H1 (cell line): ENCODE data around the gene KLHL30. TPM values are rescaled to one million over a fixed set of nuclear protein-coding genes. Genes with fewer than 3 reads are reported as not detected.

Experiments used
- CTCF ChIA-PET: fragments of 300-600 bp; sonication (Branson Sonifier 250); formaldehyde crosslinking; loops from one replicate; lab custom pipeline; 2021; ENCODE audit not compliant: partially characterized antibody; lab: Charles Lee
- POLR2A ChIA-PET: fragments of 300-600 bp; sonication (Branson Sonifier 250); formaldehyde crosslinking; loops from one replicate; lab custom pipeline; 2021; ENCODE audit warnings: inconsistent platforms; ENCODE audit not compliant: partially characterized antibody; lab: Charles Lee
- DNase-seq, 2 experiments: peaks; one replicate each; pipeline versions ENCODE4 v3.0.0 to v3.0.0-alpha.2; 2010 to 2022; ENCODE audit warnings: low spot score in 2 of 2, low read depth in 1 of 2, mixed read lengths in 1 of 2
- FAIRE-seq: peaks from 2 replicates; lab custom pipeline; 2011; peaks lifted over from hg19 to GRCh38; lab: Jason Lieb, UNC
- H2AFZ ChIP-seq: 2 replicates; pipeline ENCODE4 v1.8.1; 2012; ENCODE audit warnings: low read length, inconsistent platforms
- H2AK5ac ChIP-seq: 2 replicates; pipeline ENCODE4 v1.6.1; 2013; ENCODE audit warnings: low read depth, low read length
- H2BK120ac ChIP-seq: replicated peaks from 2 replicates; pipeline ENCODE3; 2013; ENCODE audit warnings: low read depth, low read length, inconsistent platforms
- H2BK12ac ChIP-seq: 2 replicates; pipeline ENCODE4 v1.6.1; 2013; ENCODE audit warnings: low read depth, low read length
- H2BK15ac ChIP-seq: 2 replicates; pipeline ENCODE4 v1.6.1; 2013; ENCODE audit warnings: low read length
- H2BK20ac ChIP-seq: 2 replicates; pipeline ENCODE4 v1.6.1; 2013; ENCODE audit warnings: low read length
- H2BK5ac ChIP-seq: 2 replicates; pipeline ENCODE4 v1.6.1; 2013; ENCODE audit warnings: low read depth, low read length
- H3K14ac ChIP-seq: 2 replicates; pipeline ENCODE4 v1.6.1; 2013; ENCODE audit warnings: inconsistent platforms; ENCODE audit not compliant: insufficient read length
- H3K18ac ChIP-seq: 2 replicates; pipeline ENCODE4 v1.6.1; 2013; ENCODE audit warnings: low read length; ENCODE audit errors: extremely low read depth
- H3K23ac ChIP-seq: 2 replicates; pipeline ENCODE4 v1.6.1; 2013; ENCODE audit warnings: inconsistent platforms; ENCODE audit not compliant: insufficient read length
- H3K23me2 ChIP-seq: 2 replicates; pipeline ENCODE4 v1.6.1; 2013; ENCODE audit warnings: low read depth, low read length
- H3K27ac ChIP-seq: 2 replicates; pipeline ENCODE4 v1.6.1; 2011; ENCODE audit warnings: low read depth, low read length, inconsistent platforms
- H3K27me3 ChIP-seq, 4 experiments: replicated peaks in 1 of 4; 1 replicate in 1 of 4; 2 replicates in 3 of 4; pipeline versions ENCODE4 v1.6.1 to v1.8.1; 2011 to 2013; ENCODE audit warnings: low read length in 3 of 4, mild to moderate bottlenecking in 3 of 4, inconsistent platforms in 2 of 4, mixed read lengths in 2 of 4, moderate library complexity in 1 of 4; ENCODE audit not compliant: control insufficient read depth in 3 of 4, insufficient read depth in 3 of 4; ENCODE audit errors: extremely low read depth in 1 of 4
- H3K36me3 ChIP-seq, 4 experiments: 2 replicates each; pipeline versions ENCODE4 v1.6.1 to v1.8.1; 2011 to 2013; ENCODE audit warnings: mild to moderate bottlenecking in 4 of 4, low read length in 3 of 4, moderate library complexity in 2 of 4, control low read depth in 1 of 4, inconsistent platforms in 1 of 4; ENCODE audit not compliant: insufficient read depth in 4 of 4, control insufficient read depth in 2 of 4
- H3K4ac ChIP-seq: replicated peaks from 2 replicates; pipeline ENCODE3; 2013; ENCODE audit warnings: low read length, low read depth, mixed read lengths, inconsistent platforms; ENCODE audit not compliant: insufficient read length
- H3K4me1 ChIP-seq, 4 experiments: replicated peaks in 1 of 4; 1 replicate in 1 of 4; 2 replicates in 3 of 4; pipeline versions ENCODE4 v1.6.1 to v1.8.1; 2011 to 2013; ENCODE audit warnings: low read length in 3 of 4, inconsistent platforms in 2 of 4, mixed read lengths in 1 of 4; ENCODE audit not compliant: insufficient read depth in 4 of 4, control insufficient read depth in 3 of 4
- H3K4me2 ChIP-seq, 2 experiments: 2 replicates each; pipeline versions ENCODE4 v1.6.1 to v1.8.1; 2011 to 2013; ENCODE audit warnings: low read depth in 2 of 2, low read length in 2 of 2, control low read depth in 1 of 2, inconsistent platforms in 1 of 2, mild to moderate bottlenecking in 1 of 2; ENCODE audit not compliant: insufficient read depth in 1 of 2
- H3K4me3 ChIP-seq, 4 experiments: fragments of 200-600, 300-600 bp in 1 of 4; sonication (generic), shearing (Covaris generic), sonication (Bioruptor Twin) in 1 of 4; 2 replicates each; pipeline versions ENCODE4 v1.5.1 to v1.8.1; 2011 to 2016; ENCODE audit warnings: low read length in 4 of 4, low read depth in 3 of 4, control low read depth in 2 of 4, inconsistent platforms in 2 of 4, mild to moderate bottlenecking in 2 of 4, mixed read lengths in 1 of 4, moderate library complexity in 1 of 4; ENCODE audit not compliant: insufficient read depth in 2 of 4; ENCODE audit errors: extremely low read depth in 1 of 4
- H3K56ac ChIP-seq: replicated peaks from 2 replicates; pipeline ENCODE3; 2013; ENCODE audit warnings: low read depth, mild to moderate bottlenecking, mixed read lengths, low read length, inconsistent platforms; ENCODE audit not compliant: insufficient read length
- H3K79me1 ChIP-seq: 2 replicates; pipeline ENCODE4 v1.6.1; 2013; ENCODE audit warnings: low read depth, low read length, control low read depth
- H3K79me2 ChIP-seq, 2 experiments: 2 replicates each; pipeline versions ENCODE4 v1.6.1 to v1.8.1; 2012 to 2013; ENCODE audit warnings: low read length in 2 of 2, mild to moderate bottlenecking in 2 of 2, inconsistent platforms in 1 of 2; ENCODE audit not compliant: insufficient read depth in 2 of 2, control insufficient read depth in 1 of 2
- H3K9ac ChIP-seq, 4 experiments: replicated peaks in 1 of 4; 1 replicate in 1 of 4; 2 replicates in 3 of 4; pipeline versions ENCODE4 v1.6.1 to v1.8.1; 2011 to 2013; ENCODE audit warnings: low read depth in 3 of 4, low read length in 3 of 4, control low read depth in 2 of 4, mild to moderate bottlenecking in 2 of 4, moderate library complexity in 2 of 4, inconsistent platforms in 1 of 4; ENCODE audit errors: extremely low read depth in 1 of 4
- H3K9me3 ChIP-seq, 2 experiments: 2 replicates each; pipeline versions ENCODE4 v1.6.1 to v1.8.1; 2012 to 2013; ENCODE audit warnings: mild to moderate bottlenecking in 2 of 2, moderate library complexity in 2 of 2, control low read depth in 1 of 2, inconsistent platforms in 1 of 2, low read depth in 1 of 2, low read length in 1 of 2, mixed read lengths in 1 of 2; ENCODE audit not compliant: insufficient read depth in 2 of 2
- H4K20me1 ChIP-seq, 2 experiments: replicated peaks in 1 of 2; 2 replicates each; pipeline versions ENCODE3 to v1.8.1; 2011 to 2013; ENCODE audit warnings: inconsistent platforms in 2 of 2, low read length in 2 of 2, mild to moderate bottlenecking in 1 of 2; ENCODE audit not compliant: insufficient read depth in 2 of 2, control insufficient read depth in 1 of 2
- H4K5ac ChIP-seq: 2 replicates; pipeline ENCODE4 v1.6.1; 2013; ENCODE audit warnings: low read length, low read depth, mixed read lengths, inconsistent platforms; ENCODE audit not compliant: insufficient read length
- H4K8ac ChIP-seq: 2 replicates; pipeline ENCODE4 v1.8.0; 2013; ENCODE audit warnings: mild to moderate bottlenecking, moderate library complexity, low read length, inconsistent platforms; ENCODE audit not compliant: insufficient read depth; ENCODE audit errors: extremely low read depth
- H4K91ac ChIP-seq: replicated peaks from 2 replicates; pipeline ENCODE3; 2013; ENCODE audit warnings: low read length, mixed read lengths, inconsistent platforms; ENCODE audit not compliant: insufficient read length
- ASH2L ChIP-seq: fragments of 200-600, 300-600 bp; sonication (generic); IDR thresholded peaks from one replicate; pipeline ENCODE4 v1.7.1; 2017; ENCODE audit warnings: low read length
- GABPA ChIP-seq: IDR thresholded peaks from 2 replicates; pipeline ENCODE4 v1.6.1; 2011; ENCODE audit warnings: mild to moderate bottlenecking, low read length, moderate library complexity, borderline replicate concordance; ENCODE audit not compliant: insufficient read depth
- KDM4A ChIP-seq: IDR thresholded peaks from one replicate; pipeline ENCODE4 v1.7.1; 2012; ENCODE audit warnings: low read depth, mild to moderate bottlenecking, moderate library complexity, low read length, inconsistent platforms; ENCODE audit not compliant: severe bottlenecking
- MAX ChIP-seq: IDR thresholded peaks from 2 replicates; pipeline ENCODE4 v1.6.1; 2012; ENCODE audit warnings: inconsistent platforms
- ZNF274 ChIP-seq: IDR thresholded peaks from 2 replicates; pipeline ENCODE4 v1.7.0; 2012; ENCODE audit warnings: low read length, borderline replicate concordance; ENCODE audit errors: extremely low read depth
- WGBS, 2 experiments: shearing (Covaris generic) in 1 of 2; methylation state at CpG; one replicate each; pipeline versions ENCODE4 v1.1.6 to v1.1.7; 2013 to 2015; ENCODE audit warnings: low lambda C conversion rate in 2 of 2, mixed read lengths in 2 of 2, inconsistent platforms in 1 of 2, low coverage in 1 of 2, missing lambda C conversion rate in 1 of 2; ENCODE audit not compliant: insufficient replicate concordance in 2 of 2, insufficient coverage in 1 of 2, insufficient read length in 1 of 2; ENCODE audit errors: extremely low coverage in 1 of 2, missing lambda C conversion rate in 1 of 2; 5-methylcytosine and 5-hydroxymethylcytosine counted together
- polyA plus RNA-seq, 7 experiments: library from polyadenylated mRNA; depleted of rRNA in 3 of 7; stranded (reverse) in 5 of 7; unstranded in 2 of 7; fragments of >200 nt in 5 of 7; fragments of 200-250 nt in 2 of 7; gene quantifications; 1 replicate in 5 of 7; 2 replicates in 1 of 7; 4 replicates in 1 of 7; pipeline versions ENCODE4 v1.2.1 to v1.2.3, GENCODE V29; 2011 to 2013; ENCODE audit warnings: missing spikeins in 2 of 7, mixed read lengths in 2 of 7
- total RNA-seq: library from RNA; stranded (reverse); fragmentation: NEBNext Ultra II Directional; extraction: Animal tissue kit (Norgen Biotek cat#: 25700); gene quantifications from 2 replicates; pipeline ENCODE4 v1.2.1, GENCODE V29; 2021

Gene KLHL30
- total and polyA plus RNA-seq, 2 of the 8 experiments (the other 6 are each of a cell fraction or from before 2014, with no cell fraction given) = not detected

GRCh38 chr2:238158018-238158508, 19.6 kb downstream of the KLHL30 start:
- TF ChIP-seq MAX (0 out of 2 replicates have a peak, but pooled peaks have one; percentile 5), ZNF274 (no peak), GABPA (no peak), ASH2L (peak; percentile 91), KDM4A (no peak)
- Histone ChIP-seq H3K18ac (peak overlapping the region; percentile 78), H3K56ac (peak overlapping the region; percentile 39), H3K27ac (no peak overlapping the region), H3K27me3 (peaks cover 13 to 50% (median 33%) of the 10 kb centered on the region in 4 experiments), H4K20me1 (peaks cover 0 to 4% of the 10 kb centered on the region in 2 experiments), H3K4me2 (peak overlapping the region; percentile 73 to 81), H4K8ac (no peak overlapping the region), H4K91ac (peak overlapping the region; percentile 25), H2BK12ac (no peak overlapping the region), H3K4ac (no peak overlapping the region), H3K14ac (no peak overlapping the region), H2AK5ac (no peak overlapping the region), H2BK5ac (peak overlapping the region; percentile 5; the same call in 1 of the 2 replicates), H2BK15ac (0 out of 2 replicates have a peak overlapping the region, but pooled peaks have one; percentile 29), H3K9ac (peak overlapping the region in 2 of 4 experiments; percentile 25 to 50; a peak in 4 of 7 replicates), H3K79me2 (no peaks in the 10 kb centered on the region), H4K5ac (no peak overlapping the region), H2BK120ac (no peak overlapping the region), H3K23me2 (peaks cover 9% of the 10 kb centered on the region; the same call in 1 of the 2 replicates), H3K79me1 (no peaks in the 10 kb centered on the region), H2AFZ (peak overlapping the region; percentile 84), H3K36me3 (no peaks in the 10 kb centered on the region), H2BK20ac (no peak overlapping the region), H3K9me3 (no peaks in the 10 kb centered on the region), H3K4me3 (peak overlapping the region; percentile 52 to 83 (median 59)), H3K23ac (no peak overlapping the region), H3K4me1 (peaks cover 0 to 21% (median 5%) of the 10 kb centered on the region in 4 experiments; a peak in 5 of 7 replicates)
- POLR2A ChIA-PET = no interaction called here
- DNase-seq (peak in 1 of 2 experiments; percentile 79), FAIRE-seq (no peak)
- 10% methylated on average over 13 of the region's 21 CpGs; no CpG with 5 or more reads in 1 of the 2 experiments for WGBS, 2 experiments
- CTCF ChIA-PET = no interaction called here
